Peyer's patch (tissue), 4 donors: Measurements from ENCODE around the gene CCDC85C.

ENCODE experiments used
- CTCF ChIP-seq, 6 experiments: fragments of 450-650 bp in 4 of 6; fragments of 200-600 bp in 2 of 6; sonication (generic) in 1 of 6; IDR thresholded peaks; one replicate each; pipeline ENCODE4 v1.5.1; 2017 to 2019; ENCODE audit warnings: antibody characterized with exemption in 6 of 6, mild to moderate bottlenecking in 3 of 6, moderate library complexity in 1 of 6
- POLR2A ChIP-seq, 2 donors: fragments of 450-650 bp; IDR thresholded peaks; one replicate each; pipeline ENCODE4 v1.5.1; 2017; ENCODE audit warnings: antibody characterized with exemption in 2 of 2, mild to moderate bottlenecking in 2 of 2, moderate library complexity in 2 of 2

- TF ChIP-seq POLR2A (IDR thresholded peaks at IDR 0.05), result no peak
- no peak for TF ChIP-seq CTCF (IDR thresholded peaks at IDR 0.05)
These were observed 100.1 kb downstream of the CCDC85C start for GRCh38 chr14:99503848-99504453.
